Right lobe of liver (tissue), 4 donors: ENCODE measurements around the gene PSMG3.

Experiments
- CTCF ChIP-seq, 4 donors: fragments of 200-600 bp in 3 of 4; fragments of 450-650 bp in 1 of 4; IDR thresholded peaks; one replicate each; pipeline versions ENCODE4 v1.5.1 to v1.8.0; 2016 to 2022; ENCODE audit warnings: antibody characterized with exemption in 4 of 4, mild to moderate bottlenecking in 2 of 4
- POLR2A ChIP-seq: fragments of 450-650 bp; IDR thresholded peaks from one replicate; pipeline ENCODE4 v1.6.1; 2017; ENCODE audit warnings: antibody characterized with exemption, mild to moderate bottlenecking
- donor health status: DM: no; HTN: no; CAD: no.
- donor health status: DM: no; HTN: no; CAD: no.
- donor health status: DM: no; HTN: yes; CAD: no.

DNA sequence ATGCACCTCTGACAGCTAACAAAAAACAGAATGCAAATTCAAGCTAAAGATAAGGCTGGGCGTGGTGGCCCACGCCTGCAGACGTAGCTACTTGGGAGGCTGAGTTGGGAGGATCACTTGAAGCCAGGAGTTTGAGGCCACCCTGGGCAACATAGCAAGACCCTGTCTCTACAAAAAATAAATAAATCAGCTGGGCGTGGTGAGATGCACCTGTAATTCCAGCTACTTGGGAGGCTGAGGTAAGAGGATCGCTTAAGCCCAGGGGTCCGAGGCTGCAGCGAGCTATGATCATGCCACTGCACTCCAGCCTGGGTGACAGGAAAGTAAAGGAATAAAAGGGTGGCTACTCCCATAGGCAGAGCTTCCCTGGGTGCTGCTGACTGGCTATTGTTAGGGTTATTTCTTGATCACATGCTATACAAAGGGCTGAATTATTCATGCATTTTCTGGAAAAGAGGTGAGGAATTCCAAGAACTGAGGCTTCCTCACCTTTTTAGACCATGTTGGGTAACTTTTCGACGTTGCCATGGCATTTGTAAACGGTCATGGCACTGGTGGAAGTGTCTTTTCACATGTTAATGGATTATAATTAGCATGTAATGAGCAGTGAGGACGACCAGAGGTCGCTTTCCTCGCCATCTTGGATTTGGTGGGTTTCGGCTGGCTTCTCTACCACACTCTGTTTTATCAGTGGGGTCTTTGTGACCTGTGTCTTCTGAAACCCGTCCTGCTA, 6.9 kb upstream of the PSMG3 start:
- TF ChIP-seq CTCF (IDR thresholded peaks at IDR 0.05), result no peak
- TF ChIP-seq POLR2A, result no peak
